Superior temporal gyrus (tissue), 1 donor: ENCODE results near the gene UBE2QL1.
"Not testable (repeated sequence)": the region's sequence is repeated elsewhere in the genome, so short reads cannot be mapped to it uniquely, and the experiment has no call there.

Source experiments
- DNase-seq: peaks from one replicate; pipeline ENCODE4 v3.0.0-alpha.2; 2016; ENCODE audit errors: extremely low spot score

UBE2QL1 gene

GRCh38 chr5:6496636-6497035 is 48.0 kb downstream of the UBE2QL1 start:
- DNase-seq, result no peak

- DNase-seq, result no peak
Observed at GRCh38 chr5:6497262-6497661, 48.6 kb downstream of the UBE2QL1 start.

GRCh38 chr5:6498968-6499367 is 50.3 kb downstream of the UBE2QL1 start:
- DNase-seq, result no peak

GRCh38 chr5:6501701-6502100 is 53.0 kb downstream of the UBE2QL1 start:
- DNase-seq, result no peak

- DNase-seq, result no peak
Observed at GRCh38 chr5:6502421-6502820, 53.8 kb downstream of the UBE2QL1 start.

GRCh38 chr5:6503342-6503741 is 54.7 kb downstream of the UBE2QL1 start:
- no peak for DNase-seq

GRCh38 chr5:6504677-6505415 is 56.2 kb downstream of the UBE2QL1 start:
- no peak for DNase-seq

- no peak for DNase-seq
Observed at GRCh38 chr5:6505416-6505755, 56.7 kb downstream of the UBE2QL1 start.

- no peak for DNase-seq
Observed at GRCh38 chr5:6505783-6506557, 57.3 kb downstream of the UBE2QL1 start.

- no peak for DNase-seq
Observed at GRCh38 chr5:6506611-6507010, 58.0 kb downstream of the UBE2QL1 start.

GRCh38 chr5:6508931-6509330 is 60.3 kb downstream of the UBE2QL1 start:
- DNase-seq, result no peak

GRCh38 chr5:6510132-6510531 is 61.5 kb downstream of the UBE2QL1 start:
- no peak for DNase-seq

- no peak for DNase-seq
Observed at GRCh38 chr5:6510973-6511372, 62.3 kb downstream of the UBE2QL1 start.

- not testable (repeated sequence) for DNase-seq
Observed at GRCh38 chr5:6515812-6516211, 67.2 kb downstream of the UBE2QL1 start.

- DNase-seq, result no peak
Observed at GRCh38 chr5:6516823-6517222, 68.2 kb downstream of the UBE2QL1 start.

GRCh38 chr5:6517510-6517909 is 68.9 kb downstream of the UBE2QL1 start:
- DNase-seq, result no peak

GRCh38 chr5:6518298-6519057 is 69.8 kb downstream of the UBE2QL1 start:
- no peak for DNase-seq

- no peak for DNase-seq
Observed at GRCh38 chr5:6520201-6520600, 71.5 kb downstream of the UBE2QL1 start.

GRCh38 chr5:6522331-6522730 is 73.7 kb downstream of the UBE2QL1 start:
- no peak for DNase-seq

- no peak for DNase-seq
Observed at GRCh38 chr5:6522923-6523322, 74.3 kb downstream of the UBE2QL1 start.

- no peak for DNase-seq
Observed at GRCh38 chr5:6525422-6525821, 76.8 kb downstream of the UBE2QL1 start.

- DNase-seq, result no peak
Observed at GRCh38 chr5:6525910-6526309, 77.3 kb downstream of the UBE2QL1 start.
